HepG2 (cell line): ENCODE data around the gene HOXD1. TPM values are rescaled to one million over a fixed set of nuclear protein-coding genes. Genes with fewer than 3 reads are reported as not detected.

Source experiments
- CSRNP1 ChIP-seq: sonication (generic); formaldehyde crosslinking; IDR thresholded peaks from 2 replicates; pipeline ENCODE4 v1.8.1; 2023; ENCODE audit warnings: mild to moderate bottlenecking, missing genetic modification reagents
- FOSL2 ChIP-seq: sonication (generic); formaldehyde crosslinking; IDR thresholded peaks from 2 replicates; pipeline ENCODE4 v1.4.0; 2020; ENCODE audit warnings: missing genetic modification reagents
- HNRNPUL1 ChIP-seq: fragments of 200-400 bp; formaldehyde crosslinking; IDR thresholded peaks from 2 replicates; pipeline ENCODE4 v1.6.1; 2017; ENCODE audit warnings: low read depth, mild to moderate bottlenecking, low read length, moderate library complexity
- KMT2B ChIP-seq: IDR thresholded peaks from 2 replicates; pipeline ENCODE4 v1.6.1; 2016; ENCODE audit warnings: missing genetic modification reagents, missing compliant biosample characterization
- MAFK ChIP-seq, 2 experiments: IDR thresholded peaks in 1 of 2; conservative IDR thresholded peaks in 1 of 2; 2 replicates each; pipeline ENCODE4 v1.6.1; 2011; ENCODE audit warnings: improper control_type of control experiment in 2 of 2, low read length in 2 of 2
- MTF2 ChIP-seq: sonication (generic); formaldehyde crosslinking; IDR thresholded peaks from 2 replicates; pipeline ENCODE4 v1.5.0; 2020; ENCODE audit warnings: missing genetic modification reagents, borderline replicate concordance
- NFYB ChIP-seq: sonication (generic); formaldehyde crosslinking; IDR thresholded peaks from 2 replicates; pipeline ENCODE4 v1.4.0; 2020; ENCODE audit warnings: missing genetic modification reagents
- NR2C2 ChIP-seq: sonication (generic); formaldehyde crosslinking; IDR thresholded peaks from 2 replicates; pipeline ENCODE4 v1.4.0; 2020; ENCODE audit warnings: missing genetic modification reagents, mild to moderate bottlenecking, moderate library complexity, borderline replicate concordance
- PRDM15 ChIP-seq: sonication (generic); formaldehyde crosslinking; IDR thresholded peaks from 2 replicates; pipeline ENCODE4 v1.4.0; 2020; ENCODE audit warnings: missing genetic modification reagents
- RBAK ChIP-seq: sonication (generic); formaldehyde crosslinking; IDR thresholded peaks from 2 replicates; pipeline ENCODE4 v1.5.1; 2020; ENCODE audit warnings: mild to moderate bottlenecking, missing genetic modification reagents
- REST ChIP-seq, 2 experiments: IDR thresholded peaks; 2 replicates each; pipeline ENCODE4 v1.6.1; 2011 to 2012; ENCODE audit warnings: low read length in 2 of 2, borderline replicate concordance in 1 of 2, low read depth in 1 of 2, mild to moderate bottlenecking in 1 of 2, moderate library complexity in 1 of 2
- SKI ChIP-seq: fragments of 450-650 bp; IDR thresholded peaks from one replicate; pipeline ENCODE4 v1.6.1; 2018; ENCODE audit warnings: mild to moderate bottlenecking; ENCODE audit not compliant: partially characterized antibody
- TBX3 ChIP-seq: fragments of 450-650 bp; IDR thresholded peaks from 2 replicates; pipeline ENCODE4 v1.6.1; 2017; ENCODE audit warnings: antibody characterized with exemption, mild to moderate bottlenecking, inconsistent platforms, borderline replicate concordance
- U2AF1 ChIP-seq: fragments of 200-400 bp; formaldehyde crosslinking; optimal IDR thresholded peaks from 2 replicates; pipeline ENCODE3; 2017; ENCODE audit warnings: mild to moderate bottlenecking, low read depth, low read length
- ZNF367 ChIP-seq: sonication (generic); formaldehyde crosslinking; IDR thresholded peaks from 2 replicates; pipeline ENCODE4 v1.4.0; 2020; ENCODE audit warnings: missing genetic modification reagents, borderline replicate concordance
- ZNF615 ChIP-seq: sonication (generic); formaldehyde crosslinking; IDR thresholded peaks from 2 replicates; pipeline ENCODE4 v1.5.0; 2020; ENCODE audit warnings: mild to moderate bottlenecking, missing genetic modification reagents, borderline replicate concordance
- ZNF75D ChIP-seq: sonication (generic); formaldehyde crosslinking; IDR thresholded peaks from 2 replicates; pipeline ENCODE4 v1.8.1; 2023; ENCODE audit warnings: missing genetic modification reagents, mild to moderate bottlenecking, borderline replicate concordance
- ZNF772 ChIP-seq: sonication (generic); formaldehyde crosslinking; IDR thresholded peaks from 2 replicates; pipeline ENCODE4 v1.5.0; 2020; ENCODE audit warnings: mild to moderate bottlenecking, missing genetic modification reagents
- polyA plus RNA-seq, 8 experiments: library from polyadenylated mRNA; depleted of rRNA in 3 of 8; stranded (reverse) in 7 of 8; unstranded in 1 of 8; fragments of >200 nt; fragmentation: Illumina TruSeq in 4 of 8; extraction: Trizol in 4 of 8; gene quantifications; 2 replicates each; pipeline versions ENCODE4 v1.2.1 to v1.2.3, GENCODE V29; 2011 to 2016; ENCODE audit warnings: low read depth in 4 of 8, missing spikeins in 1 of 8, mixed read lengths in 1 of 8; ENCODE audit not compliant: insufficient read depth in 1 of 8
- total RNA-seq, 5 experiments: library from RNA; depleted of rRNA; stranded (reverse); fragments of >200 nt; fragmentation: Illumina TruSeq; extraction: Trizol; gene quantifications; 2 replicates each; pipeline ENCODE4 v1.2.3, GENCODE V29; 2016; ENCODE audit warnings: low read depth in 1 of 5
- TF ChIP-seq, protein P1 (sequence below): sonication (generic); formaldehyde crosslinking; conservative IDR thresholded peaks from 2 replicates; pipeline ENCODE4 v1.4.0; 2020; ENCODE audit warnings: missing genetic modification reagents

The HOXD1 gene
- total and polyA plus RNA-seq, 2 of the 13 experiments (the other 11 are each of a cell fraction or from before 2014, with no cell fraction given) = 10.0 to 22.3 TPM

DNA sequence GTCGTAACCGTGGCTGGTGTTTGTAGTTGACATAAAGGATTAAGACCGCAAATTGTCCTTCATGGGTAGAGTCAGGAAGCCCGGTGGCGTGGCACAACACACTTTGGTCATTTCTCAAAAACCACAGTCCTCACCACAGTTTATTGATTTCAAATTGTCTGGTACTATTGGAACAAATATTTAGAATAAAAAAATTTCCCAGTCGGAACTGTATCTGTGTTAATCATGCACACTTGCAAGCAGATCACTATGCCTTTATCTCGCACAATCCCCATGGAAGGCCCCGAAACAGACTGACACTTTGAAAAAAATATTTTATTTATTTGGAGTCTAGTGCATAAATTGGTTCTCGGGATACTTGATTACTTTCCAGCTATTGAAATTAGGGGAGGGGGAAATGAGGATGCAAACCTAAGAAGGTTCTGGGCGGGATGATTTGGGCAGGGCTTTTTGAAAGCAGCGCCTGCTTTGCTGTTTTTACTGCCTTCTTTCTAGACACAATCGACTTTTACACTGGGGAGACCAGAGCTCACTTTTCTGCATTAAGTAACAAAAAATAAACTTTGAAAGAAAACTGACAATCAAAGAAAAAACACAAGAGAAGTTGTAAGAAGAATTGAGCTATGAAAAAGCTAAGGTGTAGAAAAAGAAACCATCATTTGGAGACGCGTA lies 15.4 kb upstream of the HOXD1 start (continued):
- TF ChIP-seq REST (IDR thresholded peaks at IDR 0.05; ENCODE audit: borderline replicate concordance in 1 of 2, low read depth in 1 of 2, low read length in 2 of 2) = no peak; a peak in 1 of 4 replicates
- peak; percentile 41 for TF ChIP-seq FOSL2
- TF ChIP-seq PRDM15 (CRISPR knock-in tag) = 0 out of 2 replicates have a peak, but pooled peaks have one; percentile 15
- TF ChIP-seq SKI = no peak
- no peak for TF ChIP-seq HNRNPUL1
- no peak for TF ChIP-seq ZNF367 (CRISPR knock-in tag)
- TF ChIP-seq KMT2B (CRISPR knock-in tag) = no peak
- TF ChIP-seq CSRNP1 (CRISPR knock-in tag) = no peak
- no peak for TF ChIP-seq RBAK
- no peak for TF ChIP-seq ZNF772 (CRISPR knock-in tag)
- no peak for TF ChIP-seq U2AF1
- TF ChIP-seq, protein P1, sequence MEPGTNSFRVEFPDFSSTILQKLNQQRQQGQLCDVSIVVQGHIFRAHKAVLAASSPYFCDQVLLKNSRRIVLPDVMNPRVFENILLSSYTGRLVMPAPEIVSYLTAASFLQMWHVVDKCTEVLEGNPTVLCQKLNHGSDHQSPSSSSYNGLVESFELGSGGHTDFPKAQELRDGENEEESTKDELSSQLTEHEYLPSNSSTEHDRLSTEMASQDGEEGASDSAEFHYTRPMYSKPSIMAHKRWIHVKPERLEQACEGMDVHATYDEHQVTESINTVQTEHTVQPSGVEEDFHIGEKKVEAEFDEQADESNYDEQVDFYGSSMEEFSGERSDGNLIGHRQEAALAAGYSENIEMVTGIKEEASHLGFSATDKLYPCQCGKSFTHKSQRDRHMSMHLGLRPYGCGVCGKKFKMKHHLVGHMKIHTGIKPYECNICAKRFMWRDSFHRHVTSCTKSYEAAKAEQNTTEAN (CRISPR knock-in tag) = peak; percentile 90; the same call in 1 of the 2 replicates
- TF ChIP-seq MTF2 = no peak
- TF ChIP-seq NR2C2 (CRISPR knock-in tag) = no peak
- TF ChIP-seq NFYB (CRISPR knock-in tag) = no peak
- no peak for TF ChIP-seq MAFK (conservative IDR thresholded peaks at IDR 0.05 in 1 of 2, IDR thresholded peaks at IDR 0.05 in 1 of 2; ENCODE audit: low read length in 2 of 2)
- no peak for TF ChIP-seq TBX3
- TF ChIP-seq ZNF615 (CRISPR knock-in tag) = no peak
- TF ChIP-seq ZNF75D (CRISPR knock-in tag) = no peak
